Glutamatergic neuron (in vitro differentiated cells): ENCODE data around the gene GDE1. TPM values are rescaled to one million over a fixed set of nuclear protein-coding genes. Genes with fewer than 3 reads are reported as not detected.

Experiments
- DNase-seq: peaks from one replicate; pipeline ENCODE4 v3.0.0; 2022
- H3K27ac Mint-ChIP-seq: one replicate; pipeline ENCODE4 v1.8.0; 2020; ENCODE audit warnings: mild to moderate bottlenecking, mixed read lengths, inconsistent platforms; ENCODE audit not compliant: unreplicated experiment
- H3K27me3 Mint-ChIP-seq: one replicate; pipeline ENCODE4 v1.8.0; 2020; ENCODE audit warnings: mild to moderate bottlenecking, moderate library complexity, mixed read lengths, inconsistent platforms; ENCODE audit not compliant: unreplicated experiment
- H3K36me3 Mint-ChIP-seq: one replicate; pipeline ENCODE4 v1.8.0; 2020; ENCODE audit warnings: mild to moderate bottlenecking, mixed read lengths, inconsistent platforms; ENCODE audit not compliant: unreplicated experiment
- H3K4me1 Mint-ChIP-seq: one replicate; pipeline ENCODE4 v1.8.0; 2020; ENCODE audit warnings: mild to moderate bottlenecking, low read depth, mixed read lengths, inconsistent platforms; ENCODE audit not compliant: unreplicated experiment
- H3K4me3 Mint-ChIP-seq: one replicate; pipeline ENCODE4 v1.8.0; 2020; ENCODE audit warnings: mild to moderate bottlenecking, mixed read lengths, inconsistent platforms; ENCODE audit not compliant: unreplicated experiment
- H3K9me3 Mint-ChIP-seq: one replicate; pipeline ENCODE4 v1.8.0; 2020; ENCODE audit warnings: mild to moderate bottlenecking, moderate library complexity, mixed read lengths, inconsistent platforms; ENCODE audit not compliant: unreplicated experiment
- CTCF ChIP-seq: fragments of 200-600 bp; sonication (generic); IDR thresholded peaks from one replicate; pipeline ENCODE4 v1.5.0; 2021; ENCODE audit not compliant: partially characterized antibody, unreplicated experiment
- long read RNA-seq: library from polyadenylated mRNA; unstranded; transcript quantifications from one replicate; pipeline ENCODE4 v2.0.0, GENCODE V29; 2020; ENCODE audit not compliant: unreplicated experiment
- total RNA-seq: library from RNA; stranded (reverse); fragmentation: NEBNext Ultra II Directional; extraction: Animal tissue kit (Norgen Biotek cat#: 25700); gene quantifications from one replicate; pipeline ENCODE4 v1.2.1, GENCODE V29; 2021; ENCODE audit not compliant: unreplicated experiment

Gene GDE1
- total RNA-seq, result 32.9 TPM
- long read RNA-seq, transcript GDE1-201 (6 exons, 2,958 nt), result major isoform, 26 of 37 reads
- long read RNA-seq, transcript GDE1-203 (6 exons, 2,238 nt), result minor isoform, 8 of 37 reads
- long read RNA-seq, partial matches to known transcripts, result 0 of 37 reads
- long read RNA-seq, other reads (novel, unspliced or antisense), result 3 of 37 reads

GRCh38 chr16:19521471-19522396 lies at the start of gene GDE1:
TSS of gene GDE1 (minus strand) at chr16:19522098. CDS start at chr16:19521964, 134 bp downstream.
- H3K4me1 Mint-ChIP-seq, result peaks cover 18% of the 10 kb centered on the region
- peak; percentile 97 for DNase-seq
- no peaks in the 10 kb centered on the region for H3K36me3 Mint-ChIP-seq
- H3K9me3 Mint-ChIP-seq, result peaks cover 4% of the 10 kb centered on the region
- H3K27ac Mint-ChIP-seq, result peak within 1 kb of the TSS; percentile 90
- no peak for TF ChIP-seq CTCF
- peak within 1 kb of the TSS; percentile 94 for H3K4me3 Mint-ChIP-seq
- peaks cover 3% of the 10 kb centered on the region for H3K27me3 Mint-ChIP-seq

GRCh38 chr16:19567560-19567959 lies 45.7 kb upstream of the GDE1 start:
- no peaks in the 10 kb centered on the region for H3K9me3 Mint-ChIP-seq
- H3K4me3 Mint-ChIP-seq, result no peak overlapping the region
- no peak for TF ChIP-seq CTCF
- DNase-seq, result no peak
- H3K4me1 Mint-ChIP-seq, result no peaks in the 10 kb centered on the region
- H3K27me3 Mint-ChIP-seq, result no peaks in the 10 kb centered on the region
- H3K27ac Mint-ChIP-seq, result no peak overlapping the region
- peaks cover 6% of the 10 kb centered on the region for H3K36me3 Mint-ChIP-seq

- Mint-ChIP-seq H3K4me3 (no peak overlapping the region), H3K36me3 (peaks cover 6% of the 10 kb centered on the region), H3K27ac (no peak overlapping the region), H3K27me3 (no peaks in the 10 kb centered on the region), H3K4me1 (no peaks in the 10 kb centered on the region), H3K9me3 (no peaks in the 10 kb centered on the region)
- DNase-seq, result no peak
- no peak for TF ChIP-seq CTCF
Measured at GRCh38 chr16:19566362-19566761, 44.5 kb upstream of the GDE1 start.

- TF ChIP-seq CTCF, result no peak
- H3K27me3 Mint-ChIP-seq, result no peaks in the 10 kb centered on the region
- H3K9me3 Mint-ChIP-seq, result no peaks in the 10 kb centered on the region
- peaks cover 6% of the 10 kb centered on the region for H3K36me3 Mint-ChIP-seq
- no peaks in the 10 kb centered on the region for H3K4me1 Mint-ChIP-seq
- H3K27ac Mint-ChIP-seq, result no peak overlapping the region
- no peak for DNase-seq
- H3K4me3 Mint-ChIP-seq, result no peak overlapping the region
Measured at GRCh38 chr16:19563377-19563776, 41.5 kb upstream of the GDE1 start.

GRCh38 chr16:19560078-19560477 lies 38.2 kb upstream of the GDE1 start:
- Mint-ChIP-seq H3K9me3 (no peaks in the 10 kb centered on the region), H3K4me1 (no peaks in the 10 kb centered on the region), H3K36me3 (peaks cover 6% of the 10 kb centered on the region), H3K27ac (no peak overlapping the region), H3K4me3 (no peak overlapping the region), H3K27me3 (peaks cover 3% of the 10 kb centered on the region)
- TF ChIP-seq CTCF, result no peak
- DNase-seq, result no peak
